Stimulated activated CD4-positive, alpha-beta T cell treated with anti-CD3 and anti-CD28 coated beads, Interleukin-15, amount 100 ng/mL, for 48 hours (primary cell): ENCODE measurements around the gene MYLK3.
A peak's percentile ranks its signal among the peaks of the same experiment; 100 is the strongest.
"Not testable (repeated sequence)": the region's sequence is repeated elsewhere in the genome, so short reads cannot be mapped to it uniquely, and the experiment has no call there.

ENCODE experiments used
- DNase-seq, 2 donors: peaks; one replicate each; pipeline ENCODE4 v3.0.0-alpha.2; 2020; ENCODE audit warnings: low read depth in 2 of 2

Gene MYLK3

GRCh38 chr16:46690281-46691178 is 57.6 kb downstream of the MYLK3 start:
- DNase-seq, result no peak

GRCh38 chr16:46689365-46690280 is 58.5 kb downstream of the MYLK3 start, which contains the start of gene ORC6:
TSS of gene ORC6 (plus strand) at chr16:46689659. CDS start at chr16:46689706, 47 bp downstream.
- DNase-seq, result peak; percentile 95 to 97

- peak; percentile 98 to 99 for DNase-seq
These were observed 59.3 kb downstream of the MYLK3 start, which contains the start of gene VPS35 for GRCh38 chr16:46688654-46689364. TSS of gene VPS35 (minus strand) at chr16:46689178. CDS start at chr16:46689133, 45 bp downstream.

DNA sequence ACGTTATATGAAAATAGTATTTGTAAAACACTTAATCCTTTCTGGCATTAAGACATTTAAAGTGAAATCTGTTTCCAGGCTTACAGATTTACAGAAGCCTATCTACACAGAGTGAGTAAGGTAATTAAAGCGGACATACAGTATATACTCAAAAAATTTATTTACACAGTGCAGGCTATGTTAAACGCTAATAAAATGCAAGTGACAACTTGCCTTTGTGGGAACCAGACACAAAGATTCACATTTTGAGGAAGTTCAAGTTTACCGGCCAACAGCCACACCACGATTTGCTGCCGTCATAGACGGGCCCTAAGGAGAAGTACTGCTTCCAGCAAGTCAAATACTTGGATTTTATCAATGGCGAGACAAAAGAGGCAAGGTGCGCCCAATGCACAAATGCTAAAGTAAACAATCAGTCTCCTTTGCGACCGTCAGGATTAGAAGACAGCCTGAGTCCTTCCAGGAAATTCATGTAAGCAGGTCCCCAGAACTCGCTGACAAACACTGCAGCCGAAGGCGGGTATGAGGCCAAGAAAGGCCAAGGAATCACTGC is 60.0 kb downstream of the MYLK3 start:
- DNase-seq, result no peak

DNA sequence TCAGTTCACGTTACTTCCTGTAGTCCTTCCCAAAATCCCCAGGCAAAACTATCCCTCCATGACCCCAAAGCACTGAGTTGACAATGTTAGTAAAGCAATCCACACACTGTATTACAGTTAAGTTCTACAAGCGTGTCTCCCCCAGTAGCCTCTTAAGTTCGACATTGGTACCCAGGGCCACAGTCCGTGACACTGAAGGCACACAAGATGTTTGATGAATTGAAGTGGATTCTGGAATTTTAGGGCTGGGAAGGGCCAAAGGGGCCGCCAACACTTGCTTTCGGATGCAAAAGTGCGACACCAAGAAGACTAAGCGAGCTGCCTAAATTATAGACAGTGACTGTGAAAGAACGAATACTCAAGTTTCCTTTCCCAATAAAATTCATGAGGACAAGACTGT is 60.7 kb downstream of the MYLK3 start:
- no peak for DNase-seq

- no peak for DNase-seq
These were observed 61.2 kb downstream of the MYLK3 start for GRCh38 chr16:46686815-46687473.

DNA sequence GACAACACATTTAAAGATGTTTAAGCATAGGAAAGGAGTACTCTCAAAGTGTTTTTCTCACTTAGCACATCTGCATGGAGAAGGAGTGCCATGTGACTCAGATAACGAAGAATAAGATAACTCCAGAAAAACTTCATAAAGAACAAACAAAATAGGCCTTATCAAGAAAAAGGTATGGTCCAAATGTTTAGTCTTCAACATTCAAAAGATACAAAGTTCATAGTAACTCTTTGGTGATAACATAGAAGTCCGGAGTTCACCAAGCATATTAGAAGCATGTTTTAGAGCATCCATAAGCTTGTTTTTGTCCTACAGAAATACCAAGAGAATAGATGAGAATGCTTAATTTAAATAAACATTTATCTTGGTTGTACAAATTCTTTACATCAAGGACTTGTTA is 66.3 kb downstream of the MYLK3 start:
- not testable (repeated sequence) for DNase-seq

GRCh38 chr16:46677943-46678342 is 70.2 kb downstream of the MYLK3 start:
- DNase-seq, result not testable (repeated sequence)

GRCh38 chr16:46673320-46674013 is 74.7 kb downstream of the MYLK3 start:
- DNase-seq, result peak in 1 of 2 donors; percentile 32

DNA sequence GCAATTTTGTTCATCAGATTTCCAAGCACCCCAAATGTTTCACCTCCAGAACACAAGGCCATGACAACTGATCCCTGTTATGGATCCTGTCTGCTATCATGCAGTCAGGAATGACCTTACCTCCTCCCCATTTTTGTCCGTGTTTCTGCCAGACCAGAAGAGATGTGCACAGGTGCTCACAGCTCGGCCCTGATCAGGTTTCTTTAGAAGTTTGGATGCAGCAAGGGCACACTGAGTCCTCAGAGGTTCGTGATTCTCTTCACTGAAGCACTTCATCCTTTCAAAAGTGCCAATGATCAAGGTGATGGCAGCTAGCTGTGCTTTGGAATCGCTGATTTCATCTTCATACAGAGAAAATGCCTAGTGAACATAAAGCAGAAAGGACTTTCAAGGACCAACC is 86.0 kb downstream of the MYLK3 start:
- no peak for DNase-seq

DNA sequence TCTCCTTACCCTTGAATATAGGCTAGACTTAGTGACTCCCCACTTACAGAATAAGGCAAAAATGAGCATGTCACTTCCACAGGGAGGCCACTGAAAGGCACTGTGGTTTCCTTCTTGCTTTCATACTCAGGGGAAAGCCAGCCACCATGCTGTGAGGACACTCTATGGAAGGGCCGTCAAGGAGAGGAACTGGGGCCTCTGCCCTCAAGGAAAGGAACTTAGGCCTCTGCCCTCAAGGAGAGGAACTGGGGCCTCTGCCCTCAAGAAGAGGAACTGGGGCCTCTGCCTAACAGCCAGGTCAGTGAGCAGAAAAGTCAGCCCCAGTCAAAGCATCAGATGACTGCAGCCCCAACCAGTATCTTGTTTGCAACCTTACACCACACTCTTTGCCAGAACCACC is 89.2 kb downstream of the MYLK3 start:
- peak in 1 of 2 donors; percentile 3 for DNase-seq
